ENCODE data around the gene AFAP1L1.

The AFAP1L1 gene

GRCh38 chr5:149349382-149349781 is 77.7 kb downstream of the AFAP1L1 start:
- Histone ChIP-seq H3K27me3 (ENCODE audit: insufficient read depth, low read depth) (no peaks in the 10 kb centered on the region), H3K9ac (no peak overlapping the region), H4K20me1 (ENCODE audit: insufficient read depth) (no peaks in the 10 kb centered on the region), H3K27ac (no peak overlapping the region), H3K4me1 (ENCODE audit: low read depth, poor library complexity, severe bottlenecking) (peaks cover 35% of the 10 kb centered on the region), H2AFZ (ENCODE audit: low read depth) (no peak overlapping the region), H3K4me2 (no peak overlapping the region), H3K36me3 (ENCODE audit: insufficient read depth) (no peaks in the 10 kb centered on the region), H3K4me3 (IDR thresholded peaks at IDR 0.05; ENCODE audit: insufficient read depth, low read depth, low read length) (no peak overlapping the region), H3K79me2 (ENCODE audit: insufficient read depth, low read depth) (peaks cover 33% of the 10 kb centered on the region)
- no peak for TF ChIP-seq CTCF (conservative IDR thresholded peaks at IDR 0.05; ENCODE audit: low read depth, low read length)

DNA sequence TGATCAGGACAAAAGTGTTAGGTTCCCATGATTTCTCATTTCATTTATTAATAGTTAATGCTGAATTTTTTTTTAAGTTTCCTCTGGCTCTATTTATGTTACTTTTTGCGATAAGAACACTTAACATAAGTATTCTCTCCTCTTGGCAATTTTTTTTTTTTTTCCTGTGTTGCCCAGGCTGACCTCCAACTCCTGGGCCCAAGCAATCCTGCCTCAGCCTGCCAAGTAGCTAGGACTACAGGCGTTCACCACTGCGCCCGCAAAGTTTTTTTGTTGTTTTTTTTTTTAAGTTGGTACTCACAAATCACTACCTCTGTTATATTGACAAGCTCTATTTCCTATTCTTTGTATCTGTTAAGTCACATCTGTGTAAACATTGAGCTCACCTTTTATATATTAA is 80.5 kb downstream of the AFAP1L1 start:
- Histone ChIP-seq H3K27me3 (ENCODE audit: insufficient read depth, low read depth) (no peaks in the 10 kb centered on the region), H3K4me2 (no peak overlapping the region), H3K4me3 (IDR thresholded peaks at IDR 0.05; ENCODE audit: insufficient read depth, low read depth, low read length) (no peak overlapping the region), H2AFZ (ENCODE audit: low read depth) (no peak overlapping the region), H3K36me3 (ENCODE audit: insufficient read depth) (no peaks in the 10 kb centered on the region), H3K4me1 (ENCODE audit: low read depth, poor library complexity, severe bottlenecking) (peaks cover 45% of the 10 kb centered on the region), H3K79me2 (ENCODE audit: insufficient read depth, low read depth) (peaks cover 18% of the 10 kb centered on the region), H3K27ac (no peak overlapping the region), H3K9ac (no peak overlapping the region), H4K20me1 (ENCODE audit: insufficient read depth) (no peaks in the 10 kb centered on the region)
- TF ChIP-seq CTCF (conservative IDR thresholded peaks at IDR 0.05; ENCODE audit: low read depth, low read length): no peak

DNA sequence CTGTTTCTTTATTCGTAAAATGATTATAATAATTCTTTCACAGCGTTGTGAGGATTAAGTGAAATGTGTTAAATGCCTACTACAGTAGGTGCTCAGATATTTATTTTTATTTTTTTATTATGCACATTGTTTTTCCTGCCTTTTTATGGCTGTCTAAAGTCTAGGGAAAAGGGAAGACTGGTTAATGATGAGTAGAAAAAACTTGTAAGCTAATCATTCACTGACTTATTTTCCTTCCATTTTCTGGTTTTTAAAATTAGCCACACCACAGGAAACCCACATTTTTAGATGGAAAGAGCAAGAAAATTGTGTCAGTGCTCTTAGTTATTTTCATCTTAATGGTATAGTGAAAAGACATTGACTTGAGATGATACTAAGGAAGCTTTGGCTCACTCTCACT is 82.3 kb downstream of the AFAP1L1 start:
- H3K27ac ChIP-seq: no peak overlapping the region
- no peak overlapping the region for H3K9ac ChIP-seq
- peaks cover 5% of the 10 kb centered on the region; the same call in 1 of the 2 replicates for H3K79me2 ChIP-seq (ENCODE audit: insufficient read depth, low read depth)
- peaks cover 27% of the 10 kb centered on the region for H3K4me1 ChIP-seq (ENCODE audit: low read depth, poor library complexity, severe bottlenecking)
- no peaks in the 10 kb centered on the region for H3K36me3 ChIP-seq (ENCODE audit: insufficient read depth)
- no peaks in the 10 kb centered on the region for H3K27me3 ChIP-seq (ENCODE audit: insufficient read depth, low read depth)
- no peak overlapping the region for H2AFZ ChIP-seq (ENCODE audit: low read depth)
- no peak for TF ChIP-seq CTCF (conservative IDR thresholded peaks at IDR 0.05; ENCODE audit: low read depth, low read length)
- no peaks in the 10 kb centered on the region for H4K20me1 ChIP-seq (ENCODE audit: insufficient read depth)
- no peak overlapping the region for H3K4me3 ChIP-seq (IDR thresholded peaks at IDR 0.05; ENCODE audit: insufficient read depth, low read depth, low read length)
- no peak overlapping the region for H3K4me2 ChIP-seq

DNA sequence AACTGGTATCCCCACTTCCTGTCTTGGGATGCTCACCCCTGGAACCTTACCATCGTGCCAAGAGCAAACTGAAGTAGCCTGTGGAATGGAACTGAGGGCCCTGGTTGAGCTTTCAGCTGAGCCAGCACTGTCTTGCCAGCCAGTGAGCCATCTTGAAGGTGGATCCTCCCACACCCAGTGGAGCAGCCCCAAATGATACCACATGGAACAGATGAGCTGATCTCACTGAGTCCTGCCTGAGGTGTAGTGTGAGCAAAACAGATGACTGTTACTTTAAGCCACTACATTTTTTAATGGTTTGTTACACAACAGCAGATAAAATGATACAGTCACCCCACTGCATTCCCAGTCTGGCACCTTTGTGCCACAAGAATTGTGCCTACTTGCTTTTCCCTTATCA is 84.0 kb downstream of the AFAP1L1 start:
- Histone ChIP-seq H3K36me3 (ENCODE audit: insufficient read depth) (no peaks in the 10 kb centered on the region), H3K4me1 (ENCODE audit: low read depth, poor library complexity, severe bottlenecking) (peaks cover 23% of the 10 kb centered on the region), H2AFZ (ENCODE audit: low read depth) (no peak overlapping the region), H4K20me1 (ENCODE audit: insufficient read depth) (no peaks in the 10 kb centered on the region), H3K4me2 (no peak overlapping the region), H3K27me3 (ENCODE audit: insufficient read depth, low read depth) (no peaks in the 10 kb centered on the region), H3K4me3 (IDR thresholded peaks at IDR 0.05; ENCODE audit: insufficient read depth, low read depth, low read length) (no peak overlapping the region), H3K9ac (no peak overlapping the region), H3K79me2 (ENCODE audit: insufficient read depth, low read depth) (peaks cover 8% of the 10 kb centered on the region; the same call in 1 of the 2 replicates), H3K27ac (no peak overlapping the region)
- TF ChIP-seq CTCF (conservative IDR thresholded peaks at IDR 0.05; ENCODE audit: low read depth, low read length): no peak
